ENCODE measurements around the gene TAF1B.

Gene TAF1B

GRCh38 chr2:9970200-9971044 is 127.1 kb downstream of the TAF1B start:
- H3K9me2 ChIP-seq (replicated peaks; ENCODE audit: insufficient read depth, low read length), result no peaks in the 10 kb centered on the region
- no peak overlapping the region for H3K4me2 ChIP-seq (ENCODE audit: low read depth, low read length, poor library complexity, severe bottlenecking)
- no peaks in the 10 kb centered on the region for H4K20me1 ChIP-seq (ENCODE audit: low read depth, low read length)
- no peaks in the 10 kb centered on the region for H3K79me2 ChIP-seq (ENCODE audit: insufficient read depth, low read length)
- no peak overlapping the region for H3K27ac ChIP-seq (ENCODE audit: low read depth, low read length)
- H3K9me3 ChIP-seq (ENCODE audit: insufficient read depth, low read length), result no peaks in the 10 kb centered on the region
- no peak overlapping the region for H3K4me3 ChIP-seq (ENCODE audit: insufficient read depth, low read length, poor library complexity, severe bottlenecking)
- no peaks in the 10 kb centered on the region for H3F3A ChIP-seq (ENCODE audit: insufficient read depth)
- no peak overlapping the region for H3K9ac ChIP-seq (ENCODE audit: low read length)
- H3K36me3 ChIP-seq (ENCODE audit: low read length), result no peaks in the 10 kb centered on the region
- no peak overlapping the region for H2AFZ ChIP-seq (ENCODE audit: low read depth, low read length, severe bottlenecking)
- no peak for TF ChIP-seq EZH2phosphoT487 (conservative IDR thresholded peaks at IDR 0.05; ENCODE audit: low read length)
- no peak for TF ChIP-seq CTCF (IDR thresholded peaks at IDR 0.05; ENCODE audit: insufficient read depth, low read length, poor library complexity, severe bottlenecking)
- no peaks in the 10 kb centered on the region for H3K27me3 ChIP-seq (ENCODE audit: low read length)

GRCh38 chr2:9971105-9971818 is 128.0 kb downstream of the TAF1B start:
- no peak for TF ChIP-seq CTCF (IDR thresholded peaks at IDR 0.05; ENCODE audit: insufficient read depth, low read length, poor library complexity, severe bottlenecking)
- no peak for TF ChIP-seq EZH2phosphoT487 (conservative IDR thresholded peaks at IDR 0.05; ENCODE audit: low read length)
- no peaks in the 10 kb centered on the region for H3K9me3 ChIP-seq (ENCODE audit: insufficient read depth, low read length)
- H3K9me2 ChIP-seq (replicated peaks; ENCODE audit: insufficient read depth, low read length), result no peaks in the 10 kb centered on the region
- H4K20me1 ChIP-seq (ENCODE audit: low read depth, low read length), result no peaks in the 10 kb centered on the region
- H3K4me2 ChIP-seq (ENCODE audit: low read depth, low read length, poor library complexity, severe bottlenecking), result no peak overlapping the region
- no peak overlapping the region for H2AFZ ChIP-seq (ENCODE audit: low read depth, low read length, severe bottlenecking)
- H3K79me2 ChIP-seq (ENCODE audit: insufficient read depth, low read length), result no peaks in the 10 kb centered on the region
- H3K36me3 ChIP-seq (ENCODE audit: low read length), result no peaks in the 10 kb centered on the region
- no peak overlapping the region for H3K27ac ChIP-seq (ENCODE audit: low read depth, low read length)
- no peak overlapping the region for H3K4me3 ChIP-seq (ENCODE audit: insufficient read depth, low read length, poor library complexity, severe bottlenecking)
- H3K27me3 ChIP-seq (ENCODE audit: low read length), result no peaks in the 10 kb centered on the region
- H3K9ac ChIP-seq (ENCODE audit: low read length), result no peak overlapping the region
- H3F3A ChIP-seq (ENCODE audit: insufficient read depth), result no peaks in the 10 kb centered on the region

- H3K4me2 ChIP-seq (ENCODE audit: low read depth, low read length, poor library complexity, severe bottlenecking), result no peak overlapping the region
- no peaks in the 10 kb centered on the region for H3K9me2 ChIP-seq (replicated peaks; ENCODE audit: insufficient read depth, low read length)
- no peaks in the 10 kb centered on the region for H3K9me3 ChIP-seq (ENCODE audit: insufficient read depth, low read length)
Measured at GRCh38 chr2:9971890-9972289, 128.6 kb downstream of the TAF1B start.

More at GRCh38 chr2:9971890-9972289, 128.6 kb downstream of the TAF1B start:
- Histone ChIP-seq H3K9ac (ENCODE audit: low read length) (no peak overlapping the region), H3K4me3 (ENCODE audit: insufficient read depth, low read length, poor library complexity, severe bottlenecking) (no peak overlapping the region), H3F3A (ENCODE audit: insufficient read depth) (no peaks in the 10 kb centered on the region), H4K20me1 (ENCODE audit: low read depth, low read length) (no peaks in the 10 kb centered on the region), H3K36me3 (ENCODE audit: low read length) (no peaks in the 10 kb centered on the region), H3K27ac (ENCODE audit: low read depth, low read length) (no peak overlapping the region), H2AFZ (ENCODE audit: low read depth, low read length, severe bottlenecking) (no peak overlapping the region), H3K79me2 (ENCODE audit: insufficient read depth, low read length) (no peaks in the 10 kb centered on the region), H3K27me3 (ENCODE audit: low read length) (no peaks in the 10 kb centered on the region)
- TF ChIP-seq CTCF (IDR thresholded peaks at IDR 0.05; ENCODE audit: insufficient read depth, low read length, poor library complexity, severe bottlenecking) (no peak), EZH2phosphoT487 (conservative IDR thresholded peaks at IDR 0.05; ENCODE audit: low read length) (no peak)

All from SU-DHL-6 (cell line).